Measurements from ENCODE around the gene TPRA1.

Gene TPRA1

DNA sequence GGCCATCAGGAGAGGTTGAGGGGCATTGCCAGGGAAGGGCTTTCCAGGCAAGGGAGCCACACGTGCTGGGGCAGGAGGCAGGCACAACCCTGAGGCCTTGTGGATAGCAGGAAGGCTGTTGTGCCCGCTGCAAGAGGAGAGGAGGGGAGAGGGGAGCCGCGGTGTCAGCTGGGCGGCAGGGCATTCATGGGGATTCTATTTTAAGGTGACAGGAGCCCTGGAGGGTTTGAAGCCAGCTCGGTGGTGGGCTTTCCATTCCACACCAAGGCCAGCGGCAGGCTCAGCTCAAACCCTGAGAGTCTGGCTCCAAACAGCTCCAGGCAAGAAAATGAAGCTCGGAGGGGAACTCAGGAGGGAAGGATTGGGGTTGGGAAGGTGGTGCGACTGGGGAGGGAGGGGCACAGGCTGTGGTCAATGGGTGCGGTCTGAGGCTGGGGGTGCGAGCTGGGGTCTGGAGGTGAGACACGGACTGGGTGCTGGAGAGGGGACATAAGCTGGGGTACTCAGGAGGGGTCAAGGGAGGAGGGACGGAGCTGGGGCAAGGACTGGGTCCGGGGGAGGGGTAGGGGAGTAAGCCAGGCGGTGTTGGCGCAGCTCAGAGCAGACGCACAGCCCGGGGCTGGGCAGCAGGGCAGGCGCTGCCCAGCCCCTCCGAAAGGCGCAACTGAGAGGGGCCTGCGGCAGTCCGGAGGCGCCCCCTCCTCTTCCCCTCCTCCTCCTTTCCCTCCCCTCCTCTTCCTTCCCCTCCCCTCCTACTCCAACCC is 43.4 kb downstream of the TPRA1 start:
- no peaks in the 10 kb centered on the region for H3K36me3 Mint-ChIP-seq (ENCODE audit: low read depth)
- H3K9me3 Mint-ChIP-seq: no peaks in the 10 kb centered on the region
- H3K4me1 Mint-ChIP-seq (ENCODE audit: low read depth): peaks cover 10% of the 10 kb centered on the region
- no peak overlapping the region for H3K27ac Mint-ChIP-seq
- peak overlapping the region; percentile 58 for H3K4me3 Mint-ChIP-seq
- DNase-seq: peak; percentile 42
- H3K27me3 Mint-ChIP-seq: peaks cover 4% of the 10 kb centered on the region

DNA sequence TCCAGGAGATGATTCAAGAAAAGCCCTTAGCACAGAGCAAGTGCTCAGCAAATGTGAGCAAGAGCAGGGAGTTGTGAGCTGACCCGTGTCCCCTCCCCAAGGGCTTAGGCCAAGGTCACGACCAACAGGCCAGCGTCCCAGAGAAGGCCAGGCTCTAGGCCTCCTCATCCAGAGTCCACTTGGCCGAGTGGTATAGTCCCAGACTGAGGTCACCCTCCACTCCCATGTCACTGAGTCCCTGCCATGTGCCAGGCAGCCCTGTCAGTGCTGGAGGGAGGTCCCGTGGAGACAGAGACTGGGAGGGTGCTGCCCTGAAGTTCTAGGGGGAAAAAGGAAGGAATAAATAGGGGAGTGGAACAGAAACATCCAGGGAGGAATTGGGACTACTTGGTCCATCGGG is 44.0 kb downstream of the TPRA1 start:
- H3K27ac Mint-ChIP-seq: no peak overlapping the region

DNA sequence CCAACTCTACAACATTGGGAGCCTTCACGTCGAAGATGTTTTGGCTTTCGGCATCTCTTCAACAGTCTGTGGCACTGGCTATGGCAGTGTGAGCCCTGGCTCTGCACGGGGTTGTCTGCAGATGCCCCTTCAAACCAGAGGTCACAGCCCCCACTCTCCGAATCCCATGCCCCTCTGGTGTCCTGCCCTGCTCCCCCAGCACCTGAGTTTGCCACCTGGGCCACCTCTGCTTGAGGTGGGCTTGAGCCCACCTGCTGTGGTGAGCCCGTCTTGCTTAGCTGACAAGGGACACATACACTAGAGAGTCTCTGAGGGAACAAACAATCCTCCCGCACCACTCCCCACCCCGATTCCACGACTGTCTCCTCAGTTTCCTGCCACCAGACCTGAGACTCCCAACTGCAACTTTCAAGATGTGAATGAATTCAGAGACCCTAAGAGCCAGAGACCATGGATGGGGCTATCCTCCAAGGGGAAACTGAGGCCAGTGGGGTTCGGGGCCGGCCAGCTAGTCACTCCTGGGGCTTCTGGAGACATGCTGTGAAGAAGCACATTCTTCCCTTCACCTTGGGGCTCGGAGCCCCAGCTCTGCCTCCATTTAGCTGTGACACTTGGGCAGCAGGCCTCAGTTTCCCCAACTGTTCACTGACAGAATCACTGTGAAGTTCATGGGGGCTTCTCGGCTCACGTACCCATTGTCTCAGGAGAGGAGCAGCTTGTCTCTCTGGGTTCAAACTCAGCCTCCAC is 44.6 kb downstream of the TPRA1 start:
- peaks cover 10% of the 10 kb centered on the region for H3K4me1 Mint-ChIP-seq (ENCODE audit: low read depth)
- no peak for DNase-seq
- H3K4me3 Mint-ChIP-seq: no peak overlapping the region
- H3K36me3 Mint-ChIP-seq (ENCODE audit: low read depth): no peaks in the 10 kb centered on the region
- no peaks in the 10 kb centered on the region for H3K9me3 Mint-ChIP-seq
- H3K27ac Mint-ChIP-seq: no peak overlapping the region
- peaks cover 4% of the 10 kb centered on the region for H3K27me3 Mint-ChIP-seq

More for the DNA sequence above, 44.0 kb downstream of the TPRA1 start:
- Mint-ChIP-seq H3K36me3 (ENCODE audit: low read depth) (no peaks in the 10 kb centered on the region), H3K4me3 (peak overlapping the region; percentile 58), H3K27me3 (peaks cover 4% of the 10 kb centered on the region), H3K9me3 (no peaks in the 10 kb centered on the region), H3K4me1 (ENCODE audit: low read depth) (peaks cover 10% of the 10 kb centered on the region)
- no peak for DNase-seq

DNA sequence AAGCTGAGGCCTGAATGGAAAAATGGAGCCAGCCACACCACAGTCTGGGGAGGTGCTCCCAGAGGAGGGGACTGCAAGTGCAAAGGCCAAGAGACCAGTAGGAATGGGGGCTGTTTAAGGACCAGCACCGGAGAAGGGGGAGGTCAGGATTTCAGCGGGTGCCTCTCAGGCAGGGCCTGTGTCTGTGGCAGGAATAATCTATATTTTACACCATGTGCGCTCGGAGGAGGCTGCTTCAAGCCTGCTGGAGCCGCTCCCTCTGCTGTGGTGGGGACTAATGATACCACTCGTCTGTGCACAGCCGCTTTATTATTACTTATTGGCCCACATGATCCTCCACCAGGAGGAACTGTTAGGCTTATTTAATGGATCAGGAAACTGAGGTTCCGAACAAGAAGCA is 45.3 kb downstream of the TPRA1 start:
- no peak overlapping the region for H3K27ac Mint-ChIP-seq
- no peaks in the 10 kb centered on the region for H3K36me3 Mint-ChIP-seq (ENCODE audit: low read depth)

DNA sequence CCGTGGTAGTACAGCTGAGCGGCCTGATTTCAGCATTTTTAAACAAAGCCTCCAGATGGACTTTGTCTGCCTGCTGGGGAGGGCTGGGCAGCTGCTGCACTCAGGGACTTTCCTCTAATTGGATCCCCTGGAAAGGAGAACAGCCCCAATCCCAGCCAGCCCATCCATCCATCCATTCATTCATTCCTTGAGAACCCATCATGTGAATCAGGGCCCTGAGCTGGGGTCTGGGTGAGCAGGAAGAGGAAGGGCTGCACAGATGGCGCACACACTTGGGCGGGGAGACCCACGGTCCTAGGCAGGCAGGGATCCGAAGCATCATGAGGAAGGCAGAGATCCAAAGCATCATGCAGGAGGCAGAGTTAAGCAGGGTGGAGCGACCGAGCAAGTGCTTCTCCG is 45.7 kb downstream of the TPRA1 start:
- Mint-ChIP-seq H3K9me3 (no peaks in the 10 kb centered on the region), H3K27ac (no peak overlapping the region), H3K4me1 (ENCODE audit: low read depth) (peaks cover 10% of the 10 kb centered on the region), H3K27me3 (peaks cover 4% of the 10 kb centered on the region), H3K4me3 (no peak overlapping the region), H3K36me3 (ENCODE audit: low read depth) (no peaks in the 10 kb centered on the region)
- DNase-seq: no peak

More for the DNA sequence above, 45.3 kb downstream of the TPRA1 start:
- no peaks in the 10 kb centered on the region for H3K9me3 Mint-ChIP-seq
- DNase-seq: no peak
- peaks cover 4% of the 10 kb centered on the region for H3K27me3 Mint-ChIP-seq
- H3K4me1 Mint-ChIP-seq (ENCODE audit: low read depth): peaks cover 10% of the 10 kb centered on the region
- no peak overlapping the region for H3K4me3 Mint-ChIP-seq

DNA sequence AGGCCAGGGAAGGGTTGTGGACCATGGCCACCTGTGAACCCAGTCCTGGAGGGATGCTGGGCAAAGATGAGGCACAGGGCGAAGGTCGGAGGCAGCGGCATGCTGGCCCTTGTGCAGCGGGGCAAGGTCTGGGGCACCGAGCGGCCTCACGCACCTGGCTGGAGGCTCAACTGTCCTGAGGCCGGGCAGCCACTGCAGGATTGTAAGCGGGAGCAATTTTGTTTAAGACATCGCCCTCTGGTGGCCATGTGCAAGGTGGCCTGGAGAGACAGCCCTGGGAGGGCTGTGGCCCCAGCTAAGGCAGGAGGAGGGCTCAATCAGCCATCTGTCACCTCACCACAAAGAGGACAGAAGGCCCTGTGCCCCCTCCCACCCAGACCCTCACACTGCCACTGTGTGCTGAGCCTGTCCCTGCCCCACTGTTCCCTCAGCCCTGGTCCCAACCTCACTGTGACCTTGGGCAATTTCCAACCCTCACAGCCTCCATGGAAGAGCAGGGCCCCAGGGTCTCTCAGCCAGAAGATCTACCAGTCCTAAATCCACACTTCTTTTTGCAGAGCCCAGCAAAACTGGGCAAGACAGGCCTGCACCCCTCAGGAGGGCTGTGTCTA is 46.2 kb downstream of the TPRA1 start:
- no peaks in the 10 kb centered on the region for H3K9me3 Mint-ChIP-seq
- DNase-seq: peak; percentile 78
- H3K27ac Mint-ChIP-seq: no peak overlapping the region
- H3K4me3 Mint-ChIP-seq: no peak overlapping the region
- peaks cover 10% of the 10 kb centered on the region for H3K4me1 Mint-ChIP-seq (ENCODE audit: low read depth)
- H3K36me3 Mint-ChIP-seq (ENCODE audit: low read depth): no peaks in the 10 kb centered on the region
- H3K27me3 Mint-ChIP-seq: peaks cover 4% of the 10 kb centered on the region

DNA sequence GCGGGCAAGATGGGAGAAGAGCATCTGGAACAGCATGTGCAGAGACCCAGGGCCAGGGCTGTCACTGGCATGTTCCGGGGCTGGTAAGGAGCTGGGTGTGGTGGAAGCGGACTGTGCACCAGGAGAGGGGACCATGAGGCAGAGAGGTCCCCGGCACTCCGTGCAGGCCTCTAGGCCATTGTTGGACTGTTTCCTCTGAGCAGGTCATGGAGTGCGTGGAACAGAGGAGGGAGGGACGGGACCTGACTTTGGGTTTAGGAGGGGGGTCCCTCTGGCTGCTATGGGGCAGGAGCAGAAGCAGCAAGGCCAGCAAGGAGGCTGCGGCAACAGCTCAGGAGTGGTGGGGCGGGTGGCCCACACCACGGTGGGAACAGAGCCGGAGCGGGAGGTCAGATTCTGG is 47.1 kb downstream of the TPRA1 start:
- H3K4me1 Mint-ChIP-seq (ENCODE audit: low read depth): peaks cover 10% of the 10 kb centered on the region
- H3K27ac Mint-ChIP-seq: no peak overlapping the region
- H3K4me3 Mint-ChIP-seq: no peak overlapping the region
- no peaks in the 10 kb centered on the region for H3K36me3 Mint-ChIP-seq (ENCODE audit: low read depth)
- H3K27me3 Mint-ChIP-seq: peaks cover 4% of the 10 kb centered on the region
- H3K9me3 Mint-ChIP-seq: no peaks in the 10 kb centered on the region
- DNase-seq: no peak

DNA sequence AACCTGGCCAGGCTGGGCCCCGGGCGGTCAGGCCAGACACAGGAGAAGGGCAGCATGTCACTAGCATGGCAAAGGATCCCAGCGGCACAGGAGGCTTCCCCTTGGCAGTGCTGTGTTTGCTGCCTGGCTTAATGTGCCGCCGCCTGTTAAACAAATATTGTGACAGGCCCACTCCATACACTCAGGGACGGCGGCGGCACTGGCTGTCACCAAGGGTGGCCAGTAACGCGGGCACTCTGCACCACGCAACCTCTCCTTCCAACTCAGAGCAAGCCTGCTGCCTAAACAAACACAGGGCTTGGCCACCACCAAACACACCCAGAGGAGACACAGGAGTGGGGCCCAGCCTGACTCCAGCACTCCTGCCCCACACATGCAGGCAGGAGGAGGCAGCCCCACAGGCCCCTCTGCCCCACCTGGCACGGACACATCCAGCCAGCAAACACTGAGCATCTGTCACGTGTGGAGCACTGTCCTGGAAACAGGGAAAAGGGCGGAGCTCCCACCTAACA is 48.0 kb downstream of the TPRA1 start:
- H3K27me3 Mint-ChIP-seq: peaks cover 3% of the 10 kb centered on the region
- no peak overlapping the region for H3K4me3 Mint-ChIP-seq
- no peaks in the 10 kb centered on the region for H3K9me3 Mint-ChIP-seq
- H3K4me1 Mint-ChIP-seq (ENCODE audit: low read depth): peaks cover 6% of the 10 kb centered on the region
- H3K27ac Mint-ChIP-seq: no peak overlapping the region
- DNase-seq: no peak
- no peaks in the 10 kb centered on the region for H3K36me3 Mint-ChIP-seq (ENCODE audit: low read depth)

DNA sequence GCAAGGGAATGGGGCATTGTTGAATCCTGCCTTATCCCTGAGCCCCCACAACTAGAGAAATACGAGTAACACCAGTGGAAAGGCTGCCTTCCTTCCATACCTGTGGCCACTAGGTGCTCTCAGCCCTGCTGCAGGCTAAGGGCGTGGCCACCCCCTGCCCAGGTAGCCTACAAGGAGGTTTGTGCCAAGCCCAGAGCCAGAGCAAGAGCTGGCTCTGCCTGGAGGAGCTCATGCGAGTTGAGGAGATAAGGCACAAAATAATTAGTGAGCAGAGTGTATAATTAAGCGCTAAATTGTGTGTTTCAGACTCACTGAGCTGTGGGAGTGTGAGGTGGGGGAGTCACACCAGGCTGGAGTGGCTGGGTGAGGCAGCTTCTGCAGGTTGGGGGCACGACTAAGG is 49.2 kb downstream of the TPRA1 start:
- Mint-ChIP-seq H3K27me3 (peaks cover 8% of the 10 kb centered on the region), H3K36me3 (ENCODE audit: low read depth) (no peaks in the 10 kb centered on the region), H3K4me1 (ENCODE audit: low read depth) (peaks cover 3% of the 10 kb centered on the region), H3K27ac (no peak overlapping the region), H3K4me3 (no peak overlapping the region), H3K9me3 (no peaks in the 10 kb centered on the region)
- no peak for DNase-seq

DNA sequence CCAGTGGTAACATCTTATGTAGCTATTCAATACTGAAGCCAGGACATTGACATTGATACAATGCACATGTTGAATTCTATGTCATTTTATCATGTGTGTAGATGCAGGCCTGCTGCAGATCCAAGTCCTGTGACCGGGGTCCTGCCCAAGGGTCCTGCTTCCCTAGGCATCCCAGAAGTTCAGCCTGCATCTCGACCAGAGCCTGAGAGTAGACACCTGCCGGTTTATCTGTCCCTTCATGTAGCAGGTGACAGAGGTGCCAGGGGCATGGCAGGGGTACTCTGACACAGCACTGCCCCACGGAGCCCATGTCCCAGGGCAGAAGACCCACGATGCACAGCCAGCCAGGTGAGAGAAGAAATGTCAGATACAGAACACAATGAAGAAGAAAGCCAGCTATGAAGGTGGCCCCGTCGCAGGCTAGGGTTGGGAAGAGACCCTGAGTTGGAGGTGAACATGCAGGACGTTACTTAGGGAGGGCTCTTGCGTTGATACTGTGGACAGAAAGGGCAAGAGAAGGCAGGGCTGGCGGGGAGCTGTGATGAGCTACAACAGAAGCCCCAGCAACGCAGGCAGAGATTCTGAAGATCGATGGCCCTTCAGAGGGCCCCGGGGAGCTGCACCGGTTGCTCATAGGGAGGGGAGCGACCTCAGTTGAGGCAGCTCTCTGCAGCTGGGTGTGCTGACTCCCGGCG is 51.0 kb downstream of the TPRA1 start:
- H3K9me3 Mint-ChIP-seq: no peaks in the 10 kb centered on the region
- peaks cover 14% of the 10 kb centered on the region for H3K27me3 Mint-ChIP-seq
- no peak overlapping the region for H3K4me3 Mint-ChIP-seq
- H3K27ac Mint-ChIP-seq: no peak overlapping the region
- peaks cover 3% of the 10 kb centered on the region for H3K4me1 Mint-ChIP-seq (ENCODE audit: low read depth)
- H3K36me3 Mint-ChIP-seq (ENCODE audit: low read depth): no peaks in the 10 kb centered on the region
- no peak for DNase-seq

DNA sequence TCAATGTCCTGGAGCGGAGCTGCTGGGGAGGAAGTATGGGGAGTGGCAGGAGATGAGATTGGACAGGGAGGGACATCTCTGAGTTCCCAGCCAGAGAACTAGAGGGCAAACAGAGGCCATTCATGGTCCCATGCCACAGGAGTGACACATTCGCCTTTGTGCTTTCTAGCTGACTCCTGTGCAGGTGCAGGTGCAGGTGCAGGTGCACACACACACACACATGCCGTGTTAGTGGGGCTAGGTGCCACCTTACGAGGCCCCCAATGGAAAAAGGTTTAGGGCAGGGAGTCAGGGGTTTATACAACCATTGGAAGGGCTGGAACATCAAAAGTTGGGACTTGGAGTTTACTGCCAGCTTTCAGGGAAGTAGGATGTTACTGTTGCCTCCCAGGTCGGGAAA is 52.0 kb downstream of the TPRA1 start:
- Mint-ChIP-seq H3K27ac (no peak overlapping the region), H3K27me3 (peaks cover 14% of the 10 kb centered on the region), H3K9me3 (no peaks in the 10 kb centered on the region), H3K36me3 (ENCODE audit: low read depth) (no peaks in the 10 kb centered on the region), H3K4me3 (no peak overlapping the region), H3K4me1 (ENCODE audit: low read depth) (peaks cover 3% of the 10 kb centered on the region)
- DNase-seq: no peak

DNA sequence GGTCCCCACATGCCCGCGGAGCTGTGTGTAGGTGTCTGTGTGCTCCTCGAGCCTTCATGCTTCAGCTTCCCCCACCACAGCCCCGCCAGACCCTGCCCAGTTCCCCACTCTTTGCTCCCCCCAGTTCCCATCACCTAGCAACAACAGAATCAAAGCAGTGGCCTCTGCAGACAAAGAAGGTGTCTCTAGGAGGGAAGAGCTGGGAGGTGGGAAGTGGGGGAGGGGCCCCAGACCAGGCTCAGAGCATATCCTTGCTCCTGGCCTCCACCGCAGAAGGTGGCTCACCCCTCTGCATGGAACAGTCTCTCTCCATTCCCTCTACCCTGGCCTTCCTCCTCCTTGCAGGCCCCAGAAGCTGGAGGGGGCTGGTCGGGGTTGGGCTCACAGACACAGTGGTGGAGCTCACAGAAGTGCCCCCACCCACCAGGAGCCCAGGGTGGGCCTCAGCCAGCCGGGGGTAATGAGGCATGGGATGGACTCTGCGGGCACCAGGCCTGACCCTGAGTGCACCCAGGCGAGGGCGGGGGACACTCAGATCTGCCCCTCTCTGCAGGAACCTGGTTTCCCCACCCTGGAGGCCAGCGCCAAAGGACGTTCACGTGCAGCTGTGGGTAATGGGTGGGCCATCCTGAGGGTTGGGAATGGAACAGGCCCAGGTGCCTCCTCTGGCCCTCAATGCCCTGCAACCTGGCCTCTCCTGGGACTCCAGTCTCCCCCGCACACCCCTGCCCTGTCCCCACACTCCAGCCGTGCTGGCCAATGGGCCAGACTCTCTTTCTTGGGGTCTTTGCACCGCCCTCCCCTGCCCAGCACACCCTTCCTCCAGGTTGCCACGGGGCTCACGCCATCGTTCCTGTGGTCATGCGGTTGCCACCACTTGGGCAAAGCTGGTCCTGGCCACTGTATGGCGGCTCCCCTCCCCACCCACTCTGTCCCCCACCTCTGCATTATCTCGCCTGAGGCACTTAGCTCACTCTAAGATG is 53.4 kb downstream of the TPRA1 start:
- no peaks in the 10 kb centered on the region for H3K9me3 Mint-ChIP-seq
- H3K36me3 Mint-ChIP-seq (ENCODE audit: low read depth): no peaks in the 10 kb centered on the region
- H3K27me3 Mint-ChIP-seq: peaks cover 14% of the 10 kb centered on the region
- DNase-seq: no peak
- no peak overlapping the region for H3K27ac Mint-ChIP-seq
- peaks cover 3% of the 10 kb centered on the region for H3K4me1 Mint-ChIP-seq (ENCODE audit: low read depth)
- H3K4me3 Mint-ChIP-seq: no peak overlapping the region

DNA sequence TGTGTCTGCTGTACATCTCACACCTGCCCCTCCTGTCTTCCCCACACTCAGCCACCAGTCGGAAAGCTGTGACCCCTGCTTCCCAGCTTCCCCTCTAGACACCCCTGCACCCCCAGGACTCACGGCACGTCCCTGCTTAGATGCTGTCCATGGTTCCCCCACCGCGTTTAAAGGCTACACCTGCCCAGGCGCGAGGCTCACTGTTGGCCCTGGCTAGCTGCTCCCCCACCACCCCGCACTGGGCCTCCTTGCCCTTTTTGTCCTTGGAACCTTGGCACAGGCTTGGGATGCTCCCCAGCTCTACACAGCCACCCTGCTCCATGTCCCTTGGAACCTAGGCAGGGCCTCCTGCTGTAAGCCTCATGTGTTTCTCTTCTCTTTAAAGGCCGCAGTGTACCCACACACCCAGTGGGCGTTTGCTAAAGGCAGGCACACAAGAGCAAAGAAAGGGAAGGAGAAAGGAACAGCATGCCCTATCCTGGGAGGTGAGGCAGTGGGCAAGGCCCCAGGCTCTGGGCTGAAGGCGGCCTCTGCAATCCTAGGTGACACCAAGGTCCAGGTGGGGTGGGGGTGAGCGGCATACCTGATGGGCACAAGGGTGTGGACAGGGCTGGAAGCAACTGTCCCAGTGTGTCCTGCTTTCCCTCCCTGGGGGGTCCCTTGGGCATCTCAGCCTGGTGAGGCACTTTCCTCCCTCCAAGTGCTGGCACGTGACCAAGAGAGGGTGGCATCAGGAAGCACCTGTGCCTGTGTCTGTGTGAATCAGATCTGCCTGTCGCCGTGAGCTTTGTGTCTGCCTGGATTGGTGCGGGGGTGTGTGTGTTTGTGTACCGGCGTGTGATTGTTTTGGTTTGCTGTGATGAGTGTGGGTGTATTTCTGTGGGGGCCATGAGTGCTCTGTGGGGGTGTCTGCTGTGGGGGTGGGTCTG is 54.4 kb downstream of the TPRA1 start:
- Mint-ChIP-seq H3K27me3 (peaks cover 14% of the 10 kb centered on the region), H3K36me3 (ENCODE audit: low read depth) (no peaks in the 10 kb centered on the region), H3K4me3 (no peak overlapping the region), H3K9me3 (no peaks in the 10 kb centered on the region), H3K4me1 (ENCODE audit: low read depth) (peaks cover 3% of the 10 kb centered on the region), H3K27ac (no peak overlapping the region)
- DNase-seq: no peak

Measured in activated T-cell treated with anti-CD3 and anti-CD28 coated beads, Interleukin-2, amount 50 U/mL, for 24 hours (primary cell).